Measurements from ENCODE around the gene LONP2.

Gene LONP2, protein sequence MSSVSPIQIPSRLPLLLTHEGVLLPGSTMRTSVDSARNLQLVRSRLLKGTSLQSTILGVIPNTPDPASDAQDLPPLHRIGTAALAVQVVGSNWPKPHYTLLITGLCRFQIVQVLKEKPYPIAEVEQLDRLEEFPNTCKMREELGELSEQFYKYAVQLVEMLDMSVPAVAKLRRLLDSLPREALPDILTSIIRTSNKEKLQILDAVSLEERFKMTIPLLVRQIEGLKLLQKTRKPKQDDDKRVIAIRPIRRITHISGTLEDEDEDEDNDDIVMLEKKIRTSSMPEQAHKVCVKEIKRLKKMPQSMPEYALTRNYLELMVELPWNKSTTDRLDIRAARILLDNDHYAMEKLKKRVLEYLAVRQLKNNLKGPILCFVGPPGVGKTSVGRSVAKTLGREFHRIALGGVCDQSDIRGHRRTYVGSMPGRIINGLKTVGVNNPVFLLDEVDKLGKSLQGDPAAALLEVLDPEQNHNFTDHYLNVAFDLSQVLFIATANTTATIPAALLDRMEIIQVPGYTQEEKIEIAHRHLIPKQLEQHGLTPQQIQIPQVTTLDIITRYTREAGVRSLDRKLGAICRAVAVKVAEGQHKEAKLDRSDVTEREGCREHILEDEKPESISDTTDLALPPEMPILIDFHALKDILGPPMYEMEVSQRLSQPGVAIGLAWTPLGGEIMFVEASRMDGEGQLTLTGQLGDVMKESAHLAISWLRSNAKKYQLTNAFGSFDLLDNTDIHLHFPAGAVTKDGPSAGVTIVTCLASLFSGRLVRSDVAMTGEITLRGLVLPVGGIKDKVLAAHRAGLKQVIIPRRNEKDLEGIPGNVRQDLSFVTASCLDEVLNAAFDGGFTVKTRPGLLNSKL

DNA sequence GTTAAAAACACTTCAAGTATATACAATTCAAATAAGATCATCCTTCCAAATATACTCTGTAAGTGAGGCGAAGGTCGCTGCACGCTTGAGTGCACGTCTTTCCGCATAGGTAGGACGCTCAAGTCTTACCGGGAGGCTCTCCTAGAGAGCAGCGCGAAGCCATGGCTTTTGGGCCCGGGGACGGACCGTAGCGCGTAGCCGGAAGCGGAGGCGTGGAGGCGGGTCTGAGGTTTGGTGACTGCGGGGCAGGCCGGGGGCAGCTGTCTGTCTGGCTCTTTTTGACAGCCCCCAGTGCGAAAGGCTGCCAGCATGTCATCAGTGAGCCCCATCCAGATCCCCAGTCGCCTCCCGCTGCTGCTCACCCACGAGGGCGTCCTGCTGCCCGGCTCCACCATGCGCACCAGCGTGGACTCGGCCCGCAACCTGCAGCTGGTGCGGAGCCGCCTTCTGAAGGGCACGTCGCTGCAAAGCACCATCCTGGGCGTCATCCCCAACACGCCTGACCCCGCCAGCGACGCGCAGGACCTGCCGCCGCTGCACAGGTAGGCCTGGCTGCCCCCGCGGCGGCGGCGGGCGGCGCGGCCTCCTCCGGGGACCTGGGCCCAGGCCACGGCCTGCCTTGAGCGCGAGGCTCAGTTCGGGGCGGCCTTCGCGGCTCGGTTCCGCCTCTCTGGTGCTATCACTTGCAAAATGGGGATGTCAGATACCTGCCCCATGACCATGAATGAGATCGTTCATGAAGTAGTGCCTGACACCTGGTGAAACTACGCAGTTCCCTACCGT lies at the start of gene LONP2:
Gene LONP2, plus strand, starts transcription at position 221 of the 783 bp plus-strand sequence. Its CDS starts 89 bp downstream, at position 310.
- peak; percentile 78 for DNase-seq (ENCODE audit: low read depth)

- DNase-seq (ENCODE audit: low read depth) = no peak
These were observed 49.1 kb upstream of the LONP2 start for GRCh38 chr16:48194828-48195556.

DNA sequence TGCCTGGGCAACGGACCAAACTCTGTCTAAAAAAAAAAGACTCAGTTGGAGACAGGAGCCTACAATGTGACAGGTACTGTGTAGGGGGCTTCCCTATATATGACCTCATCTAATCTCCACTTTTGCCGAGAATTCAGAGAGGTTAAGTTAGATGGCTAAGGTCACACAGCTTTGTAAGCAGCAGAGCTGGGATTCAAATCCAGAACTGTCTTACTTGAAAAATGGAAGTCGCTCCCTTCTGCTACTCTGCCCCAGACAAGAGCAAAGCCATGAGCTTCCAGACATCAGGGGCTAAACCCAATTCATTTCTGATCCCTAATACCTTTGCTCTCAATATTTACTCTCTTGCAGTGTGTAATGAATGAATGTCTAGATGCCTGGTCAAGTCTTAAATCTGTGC lies 46.8 kb upstream of the LONP2 start:
- no peak for DNase-seq (ENCODE audit: low read depth)

DNA sequence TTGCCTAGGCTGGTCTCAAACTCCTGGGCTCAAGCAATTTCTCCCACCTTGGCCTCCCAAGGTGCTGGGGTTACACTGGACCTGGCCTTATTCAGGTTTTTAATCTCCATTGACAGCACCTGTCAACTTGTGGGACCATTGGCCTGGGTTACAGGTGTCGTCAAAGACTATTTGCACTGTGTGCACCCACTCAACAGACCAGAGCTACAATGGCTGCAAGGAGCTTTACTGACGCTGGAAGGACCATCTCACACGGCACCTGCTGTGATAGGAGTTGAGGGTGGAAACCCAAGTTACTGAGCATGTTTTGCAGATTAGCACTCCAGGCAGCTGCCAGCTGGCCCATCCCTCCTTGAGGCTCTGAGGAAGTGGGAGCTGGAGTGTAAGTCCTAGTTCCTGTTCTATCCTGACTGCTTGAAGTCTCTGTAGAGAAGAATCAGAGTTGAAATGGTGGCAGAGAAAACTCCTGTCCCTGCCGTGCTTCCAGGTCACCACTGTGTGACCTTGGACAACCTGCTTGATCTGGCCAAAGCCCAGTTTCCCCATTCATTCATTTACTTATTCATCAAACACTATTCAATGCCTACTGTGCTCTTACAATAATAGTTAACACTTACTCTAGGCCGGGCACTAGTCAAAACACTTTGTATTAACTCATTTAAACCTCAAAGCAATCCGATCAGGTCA lies 42.4 kb upstream of the LONP2 start:
- DNase-seq (ENCODE audit: low read depth) = no peak

DNA sequence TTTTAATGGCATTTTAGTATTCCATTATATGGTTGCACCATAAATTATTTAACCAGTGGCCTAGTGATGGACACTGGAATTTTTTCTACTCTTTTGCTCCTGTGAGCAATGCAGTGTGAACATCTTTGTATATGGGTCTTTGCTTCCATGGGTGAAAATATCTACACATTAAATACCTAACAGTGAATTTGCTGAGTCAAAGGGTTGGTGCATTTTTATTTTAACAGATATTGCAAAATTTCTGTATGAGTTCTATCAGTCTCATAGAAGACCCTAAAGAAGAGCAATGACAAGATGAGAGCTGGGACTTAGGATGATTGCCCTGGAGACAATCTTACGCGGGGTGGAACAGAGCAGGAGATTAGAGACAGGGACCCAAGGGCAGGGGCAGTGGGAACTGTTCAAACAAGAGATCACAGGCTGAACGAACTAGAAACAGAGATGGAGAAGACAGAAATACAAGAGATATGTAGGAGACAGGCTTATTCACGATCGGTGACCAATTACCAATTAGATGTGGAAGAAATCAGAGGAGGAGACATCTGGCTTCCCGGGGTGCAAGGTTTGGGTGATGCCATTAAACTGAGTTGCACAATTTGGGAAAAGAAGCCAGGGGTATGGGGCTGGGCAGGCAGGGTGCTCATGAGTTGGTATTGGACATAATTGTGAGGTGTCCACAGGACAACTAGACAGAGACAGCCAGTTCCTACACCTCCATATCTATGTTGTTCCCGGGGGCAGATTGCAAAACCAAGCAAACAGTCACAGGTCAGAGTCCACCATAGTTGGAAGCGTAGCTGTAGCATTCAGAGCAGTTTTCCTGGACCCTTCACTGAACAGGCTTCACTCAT lies 39.9 kb upstream of the LONP2 start:
- DNase-seq (ENCODE audit: low read depth) = no peak

DNA sequence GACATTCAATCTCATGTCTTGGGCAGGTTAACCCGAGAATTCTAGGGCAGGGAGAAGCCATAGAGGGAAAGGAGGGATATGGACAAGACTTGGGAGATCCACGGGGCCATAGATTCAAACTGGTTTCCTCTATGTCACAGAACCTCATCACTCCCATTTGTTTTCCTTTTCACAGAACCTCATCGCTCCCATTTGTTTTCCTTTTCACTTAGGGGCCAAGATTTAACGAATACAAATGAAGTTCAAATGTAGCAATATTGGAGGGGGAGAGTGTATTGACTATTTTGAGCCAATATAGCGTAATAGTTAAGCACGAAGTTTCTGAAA lies 39.3 kb upstream of the LONP2 start:
- DNase-seq (ENCODE audit: low read depth) = no peak

GRCh38 chr16:48206594-48207242 lies 37.4 kb upstream of the LONP2 start:
- DNase-seq (ENCODE audit: low read depth) = no peak

- DNase-seq (ENCODE audit: low read depth) = no peak
These were observed 33.4 kb upstream of the LONP2 start for GRCh38 chr16:48210747-48211146.

DNA sequence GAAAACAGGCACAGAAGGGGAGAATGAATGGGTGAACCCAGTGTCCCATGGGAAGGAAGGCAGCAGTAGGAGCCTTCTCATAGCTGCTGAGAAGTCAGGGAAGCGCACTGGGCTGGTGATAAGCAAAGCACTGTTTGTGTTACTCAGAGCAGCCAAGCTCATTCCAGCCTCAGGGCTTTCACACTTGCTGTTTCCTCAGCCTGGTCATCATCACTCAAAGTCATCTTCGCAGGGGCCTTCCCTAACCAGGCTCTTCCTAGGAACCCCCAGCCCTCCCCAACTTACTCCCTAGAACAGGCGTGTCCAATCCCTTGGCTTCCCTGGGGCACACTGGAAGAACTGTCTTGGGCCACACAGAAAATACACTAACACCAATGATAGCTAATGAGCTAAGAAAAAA lies 32.1 kb upstream of the LONP2 start:
- no peak for DNase-seq (ENCODE audit: low read depth)

DNA sequence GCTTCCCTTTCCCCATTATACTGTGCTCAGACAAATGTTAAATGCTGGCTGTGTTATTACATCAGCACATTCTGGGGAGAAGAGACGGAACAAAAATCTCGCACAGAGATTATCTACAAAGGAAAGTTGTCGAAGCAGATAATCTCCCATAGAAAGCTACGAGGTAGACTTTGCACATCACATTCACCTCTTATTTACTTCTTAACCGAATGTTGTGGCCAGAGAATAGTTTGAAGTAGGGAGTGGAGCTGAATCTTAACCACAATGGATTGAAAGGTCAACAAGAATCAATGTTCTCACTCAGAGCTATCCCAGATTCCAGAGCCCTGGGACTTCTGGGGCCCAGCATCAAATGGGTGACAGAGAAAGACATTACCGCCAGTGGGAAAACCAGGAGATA lies 28.4 kb upstream of the LONP2 start:
- DNase-seq (ENCODE audit: low read depth) = no peak

- DNase-seq (ENCODE audit: low read depth) = no peak
These were observed 26.4 kb upstream of the LONP2 start for GRCh38 chr16:48217708-48218107.

GRCh38 chr16:48218473-48218872 lies 25.6 kb upstream of the LONP2 start:
- DNase-seq (ENCODE audit: low read depth) = no peak

- DNase-seq (ENCODE audit: low read depth) = no peak
These were observed 23.2 kb upstream of the LONP2 start for GRCh38 chr16:48220891-48221290.

- DNase-seq (ENCODE audit: low read depth) = no peak
These were observed 20.6 kb upstream of the LONP2 start for GRCh38 chr16:48223490-48223889.

DNA sequence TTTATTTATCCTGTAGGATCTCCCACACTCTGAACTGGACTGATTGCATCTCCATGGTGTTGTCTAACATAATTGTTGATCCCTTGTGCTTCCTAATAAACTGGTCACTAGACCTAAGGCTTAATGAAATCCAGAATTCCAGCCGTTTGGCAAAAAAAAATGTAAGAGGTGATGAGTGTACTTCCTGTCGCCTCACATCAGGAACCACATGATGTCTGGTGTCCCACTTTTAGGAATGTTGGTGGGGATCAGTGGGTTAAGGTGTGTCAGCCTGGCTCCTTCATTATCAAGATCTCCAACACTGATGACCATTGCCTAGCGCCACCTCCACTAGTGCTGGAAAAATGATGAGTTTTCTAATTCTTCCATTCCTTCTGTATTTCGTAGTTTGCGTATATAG lies 18.6 kb upstream of the LONP2 start:
- DNase-seq (ENCODE audit: low read depth) = no peak

- DNase-seq (ENCODE audit: low read depth) = no peak
These were observed 12.2 kb upstream of the LONP2 start for GRCh38 chr16:48231727-48232492.

DNA sequence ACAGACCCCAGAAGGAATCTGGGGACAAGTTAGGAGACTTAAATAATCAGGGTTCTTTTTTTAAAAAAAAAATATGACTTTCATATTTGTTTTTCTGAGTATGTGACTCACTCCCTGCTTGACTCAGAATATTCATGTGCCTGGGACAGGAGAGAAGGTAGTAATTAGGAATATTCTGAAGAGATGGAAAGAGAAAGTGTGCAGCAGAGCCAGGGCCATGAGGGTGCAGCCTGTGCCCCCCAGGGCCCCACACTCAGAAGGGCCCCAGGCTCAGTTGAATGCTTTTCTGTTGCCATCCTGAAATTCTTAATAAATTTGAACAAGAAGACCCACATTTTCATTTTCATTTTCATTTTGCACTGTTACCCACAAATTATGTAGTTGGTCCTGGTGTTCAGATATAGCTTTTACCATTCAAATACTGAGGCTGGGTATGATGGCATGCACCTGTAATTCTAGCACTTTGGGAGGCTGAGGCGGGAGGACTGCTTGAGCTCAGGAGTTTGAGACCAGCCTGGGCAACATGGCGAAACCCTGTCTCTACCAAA lies 11.5 kb upstream of the LONP2 start:
- DNase-seq (ENCODE audit: low read depth) = no peak

- DNase-seq (ENCODE audit: low read depth) = no peak
These were observed 9.5 kb upstream of the LONP2 start for GRCh38 chr16:48234630-48235029.

DNA sequence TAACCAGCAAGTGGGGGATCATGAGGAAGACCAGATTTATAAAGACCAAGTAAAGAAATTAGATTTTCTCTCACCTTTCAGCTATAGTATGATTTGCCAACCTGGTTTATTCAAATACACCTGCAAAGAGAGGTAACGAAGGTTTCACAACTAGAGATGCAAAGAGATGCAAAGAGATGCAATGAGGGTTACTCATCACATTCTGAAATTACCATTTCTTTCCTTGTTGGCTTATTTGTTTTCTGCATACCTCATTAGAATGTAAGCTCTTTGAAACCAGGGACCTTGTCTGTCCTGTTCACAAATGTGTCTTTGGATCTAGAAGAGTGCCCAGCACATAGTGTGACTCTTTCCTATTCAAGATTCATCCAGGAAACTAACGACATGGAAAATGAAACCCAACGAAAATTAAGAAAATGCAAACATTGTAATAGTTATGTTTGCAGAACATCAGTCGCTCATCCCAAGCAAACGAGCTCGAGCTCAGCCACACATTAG lies 9.0 kb upstream of the LONP2 start:
- DNase-seq (ENCODE audit: low read depth) = no peak

All from T-helper 22 cell (primary cell).